Gastroesophageal sphincter (tissue), 4 donors: Measurements from ENCODE around the gene SLC5A11. TPM values are rescaled to one million over a fixed set of nuclear protein-coding genes. Genes with fewer than 3 reads are reported as not detected.

Source experiments
- ATAC-seq: fragments of 150-250 bp; one replicate; pipeline ENCODE4 v1.9.1; 2016; ENCODE audit warnings: mild to moderate bottlenecking, moderate library complexity
- H3K27ac ChIP-seq, 4 donors: fragments of 200-600 bp; sonication (generic) in 3 of 4; 1 replicate in 3 of 4; 2 replicates in 1 of 4; pipeline ENCODE4 v1.5.1; 2016 to 2019
- H3K27me3 ChIP-seq: fragments of 200-600 bp; sonication (generic); one replicate; pipeline ENCODE4 v1.5.1; 2019
- H3K36me3 ChIP-seq, 2 donors: fragments of 200-600 bp; sonication (generic); one replicate each; pipeline ENCODE4 v1.5.1; 2019; ENCODE audit warnings: control low read depth in 1 of 2
- H3K4me1 ChIP-seq, 3 donors: fragments of 200-600 bp; sonication (generic); 1 replicate in 2 of 3; 2 replicates in 1 of 3; pipeline ENCODE4 v1.5.1; 2016 to 2019; ENCODE audit warnings: control low read depth in 2 of 3
- H3K4me3 ChIP-seq, 2 donors: fragments of 200-600 bp; sonication (generic); one replicate each; pipeline ENCODE4 v1.5.1; 2019; ENCODE audit warnings: mild to moderate bottlenecking in 1 of 2, moderate library complexity in 1 of 2
- H3K9me3 ChIP-seq, 3 donors: fragments of 200-600 bp; sonication (generic); one replicate each; pipeline ENCODE4 v1.5.1; 2017 to 2019; ENCODE audit warnings: control low read depth in 2 of 3
- EP300 ChIP-seq: sonication (generic); formaldehyde crosslinking; IDR thresholded peaks from one replicate; pipeline ENCODE4 v1.6.1; 2017; ENCODE audit warnings: antibody characterized with exemption, mild to moderate bottlenecking
- POLR2A ChIP-seq, 2 donors: fragments of 450-650 bp; IDR thresholded peaks; one replicate each; pipeline ENCODE4 v1.6.1; 2017; ENCODE audit warnings: antibody characterized with exemption in 2 of 2, mild to moderate bottlenecking in 2 of 2, moderate library complexity in 1 of 2
- POLR2AphosphoS5 ChIP-seq: sonication (generic); formaldehyde crosslinking; IDR thresholded peaks from one replicate; pipeline ENCODE4 v1.6.1; 2017; ENCODE audit warnings: antibody characterized with exemption
- WGBS, 2 donors: methylation state at CpG; one replicate each; pipeline ENCODE4 v1.1.5; 2018; ENCODE audit warnings: low coverage in 1 of 2; 5-methylcytosine and 5-hydroxymethylcytosine counted together
- total RNA-seq, 4 donors: library from RNA; depleted of rRNA; stranded (reverse); fragments of >200 nt; gene quantifications; one replicate each; pipeline ENCODE4 v1.1.0, GENCODE V29; 2016
- TF ChIP-seq, protein P1 (sequence below), 4 experiments: fragments of 200-600 bp in 2 of 4; fragments of 450-650 bp in 2 of 4; sonication (generic) in 1 of 4; IDR thresholded peaks; one replicate each; pipeline ENCODE4 v1.5.1; 2017 to 2019; ENCODE audit warnings: antibody characterized with exemption in 4 of 4, mild to moderate bottlenecking in 2 of 4, moderate library complexity in 2 of 4

Gene SLC5A11
- total RNA-seq, 4 donors from 2014 or later: 0.12 to 2.8 (median 0.27) TPM; not detected in 1

DNA sequence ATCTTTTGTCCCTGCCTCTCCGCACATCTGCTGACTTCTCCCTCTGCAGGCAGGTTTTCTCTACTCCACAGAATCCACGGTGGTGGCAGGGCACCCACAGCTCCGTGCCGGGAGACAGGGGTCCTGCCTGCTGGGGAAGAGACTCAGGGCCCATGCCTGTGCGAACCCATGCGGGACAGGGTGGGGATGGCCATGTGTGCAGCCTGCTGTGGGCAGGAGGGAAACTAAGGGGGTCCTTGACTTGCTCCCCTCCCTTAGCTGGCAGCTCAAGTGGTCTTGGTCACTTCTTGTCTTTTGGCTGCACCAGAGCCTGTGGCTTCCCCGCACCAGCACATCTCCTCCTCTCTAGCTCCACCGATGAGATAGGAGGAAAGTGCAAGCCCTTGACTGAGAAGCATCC, 69.8 kb downstream of the SLC5A11 start:
- Histone ChIP-seq H3K27ac (no peak overlapping the region), H3K36me3 (peaks cover 0 to 44% of the 10 kb centered on the region in 2 donors), H3K27me3 (no peaks in the 10 kb centered on the region), H3K4me1 (no peaks in the 10 kb centered on the region), H3K9me3 (no peaks in the 10 kb centered on the region), H3K4me3 (no peak overlapping the region)
- 80 to 82% methylated on average over 1 to 3 of the region's 8 CpGs for WGBS, 2 donors
- TF ChIP-seq POLR2AphosphoS5 (no peak), EP300 (no peak), POLR2A (IDR thresholded peaks at IDR 0.05) (no peak)
- TF ChIP-seq, protein P1, sequence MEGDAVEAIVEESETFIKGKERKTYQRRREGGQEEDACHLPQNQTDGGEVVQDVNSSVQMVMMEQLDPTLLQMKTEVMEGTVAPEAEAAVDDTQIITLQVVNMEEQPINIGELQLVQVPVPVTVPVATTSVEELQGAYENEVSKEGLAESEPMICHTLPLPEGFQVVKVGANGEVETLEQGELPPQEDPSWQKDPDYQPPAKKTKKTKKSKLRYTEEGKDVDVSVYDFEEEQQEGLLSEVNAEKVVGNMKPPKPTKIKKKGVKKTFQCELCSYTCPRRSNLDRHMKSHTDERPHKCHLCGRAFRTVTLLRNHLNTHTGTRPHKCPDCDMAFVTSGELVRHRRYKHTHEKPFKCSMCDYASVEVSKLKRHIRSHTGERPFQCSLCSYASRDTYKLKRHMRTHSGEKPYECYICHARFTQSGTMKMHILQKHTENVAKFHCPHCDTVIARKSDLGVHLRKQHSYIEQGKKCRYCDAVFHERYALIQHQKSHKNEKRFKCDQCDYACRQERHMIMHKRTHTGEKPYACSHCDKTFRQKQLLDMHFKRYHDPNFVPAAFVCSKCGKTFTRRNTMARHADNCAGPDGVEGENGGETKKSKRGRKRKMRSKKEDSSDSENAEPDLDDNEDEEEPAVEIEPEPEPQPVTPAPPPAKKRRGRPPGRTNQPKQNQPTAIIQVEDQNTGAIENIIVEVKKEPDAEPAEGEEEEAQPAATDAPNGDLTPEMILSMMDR (IDR thresholded peaks at IDR 0.05): no peak
- ATAC-seq: no peak

- Histone ChIP-seq H3K4me1 (no peaks in the 10 kb centered on the region), H3K27ac (no peak overlapping the region), H3K9me3 (no peaks in the 10 kb centered on the region), H3K4me3 (no peak overlapping the region), H3K36me3 (peaks cover 0 to 60% of the 10 kb centered on the region in 2 donors), H3K27me3 (no peaks in the 10 kb centered on the region)
- WGBS, 2 donors: 95 to 96% methylated on average over 5 to 6 of the region's 6 CpGs
- ATAC-seq: no peak
- TF ChIP-seq POLR2A (IDR thresholded peaks at IDR 0.05) (no peak), EP300 (no peak), POLR2AphosphoS5 (no peak)
- TF ChIP-seq, protein P1 (IDR thresholded peaks at IDR 0.05): no peak
These were observed 71.5 kb downstream of the SLC5A11 start for GRCh38 chr16:24917236-24917635.

GRCh38 chr16:24917891-24918290, 72.1 kb downstream of the SLC5A11 start:
- Histone ChIP-seq H3K36me3 (peaks cover 0 to 66% of the 10 kb centered on the region in 2 donors), H3K9me3 (no peaks in the 10 kb centered on the region), H3K27ac (no peak overlapping the region), H3K27me3 (no peaks in the 10 kb centered on the region), H3K4me3 (no peak overlapping the region), H3K4me1 (no peaks in the 10 kb centered on the region)
- TF ChIP-seq, protein P1 (IDR thresholded peaks at IDR 0.05): no peak
- TF ChIP-seq POLR2A (IDR thresholded peaks at IDR 0.05) (no peak), EP300 (no peak), POLR2AphosphoS5 (no peak)
- WGBS, 2 donors: no CpG with 5 or more reads among the region's 5 CpGs
- no peak for ATAC-seq

DNA sequence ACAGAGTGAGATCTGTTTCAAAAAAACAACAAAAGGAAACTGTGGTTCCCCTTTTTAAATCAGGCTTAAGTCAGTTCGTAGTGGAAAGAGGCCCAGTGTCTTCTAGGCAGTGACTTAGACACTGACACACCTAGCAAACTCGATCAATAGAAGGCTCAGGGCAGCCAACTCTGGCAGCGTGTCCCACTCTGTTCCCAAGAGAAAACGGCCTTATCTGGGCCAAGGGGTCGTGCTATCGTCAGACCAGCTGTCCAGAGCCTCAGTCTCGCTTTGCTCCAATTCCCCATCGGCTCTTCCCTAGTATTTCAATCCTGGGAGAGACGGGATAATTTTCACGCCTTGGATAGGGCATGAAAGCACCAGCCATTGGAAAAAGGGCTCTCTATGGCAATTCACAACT, 72.9 kb downstream of the SLC5A11 start:
- TF ChIP-seq POLR2AphosphoS5: no peak
- no peak for TF ChIP-seq POLR2A (IDR thresholded peaks at IDR 0.05)
- no peak for TF ChIP-seq EP300
- TF ChIP-seq, protein P1 (IDR thresholded peaks at IDR 0.05): no peak
- WGBS, 2 donors: 88% methylated on average over 6 of the region's 10 CpGs; no CpG with 5 or more reads in 1 of the 2 donors
- H3K9me3 ChIP-seq: no peaks in the 10 kb centered on the region
- no peak for ATAC-seq
- no peaks in the 10 kb centered on the region for H3K27me3 ChIP-seq
- no peak overlapping the region for H3K27ac ChIP-seq
- H3K36me3 ChIP-seq: peaks cover 0 to 73% of the 10 kb centered on the region in 2 donors
- H3K4me3 ChIP-seq: no peak overlapping the region
- no peaks in the 10 kb centered on the region for H3K4me1 ChIP-seq

- peaks cover 0 to 81% of the 10 kb centered on the region in 2 donors for H3K36me3 ChIP-seq
- H3K27ac ChIP-seq: no peak overlapping the region
- H3K4me3 ChIP-seq: no peak overlapping the region
- TF ChIP-seq, protein P1 (IDR thresholded peaks at IDR 0.05): no peak
- no peak for TF ChIP-seq POLR2A (IDR thresholded peaks at IDR 0.05)
- TF ChIP-seq POLR2AphosphoS5: no peak
- no peak for TF ChIP-seq EP300
- H3K9me3 ChIP-seq: no peaks in the 10 kb centered on the region
- ATAC-seq: no peak
- no peaks in the 10 kb centered on the region for H3K4me1 ChIP-seq
- 93 to 94% methylated on average over 8 of the region's 8 CpGs for WGBS, 2 donors
- H3K27me3 ChIP-seq: no peaks in the 10 kb centered on the region
These were observed 73.8 kb downstream of the SLC5A11 start for GRCh38 chr16:24919536-24919935.
